HepG2 (cell line): ENCODE data around the gene KAZALD1. TPM values are rescaled to one million over a fixed set of nuclear protein-coding genes. Genes with fewer than 3 reads are reported as not detected.

ENCODE experiments used
- ATAC-seq: fragments of 200-7000 bp; cut with Tn5 transposase; 3 replicates; pipeline ENCODE4 v1.9.1; 2020; ENCODE audit warnings: mild to moderate bottlenecking, moderate library complexity
- BruUV-seq: library from RNA; stranded (reverse); fragments of 400-500 nt; replicated peaks from 2 replicates; lab custom pipeline; 2021; lab: Mats Ljungman, UMichigan
- CTCF ChIA-PET: fragments of 300-600 bp; formaldehyde crosslinking; extraction: SDS; loops from one replicate; lab custom pipeline; 2021; ENCODE audit warnings: low total read pairs, inconsistent platforms, low intra/inter-chr PET ratio; lab: Yijun Ruan, JAX
- POLR2A ChIA-PET: fragments of 350-600 bp; sonication (Branson Sonifier 250); formaldehyde crosslinking; loops from one replicate; lab custom pipeline; 2020; ENCODE audit warnings: antibody characterized with exemption, inconsistent platforms; lab: Yijun Ruan, JAX
- DNase-seq: peaks from one replicate; pipeline ENCODE4 v3.0.0-alpha.2; 2015; ENCODE audit warnings: low spot score
- FAIRE-seq: peaks from 3 replicates; lab custom pipeline; 2011; peaks lifted over from hg19 to GRCh38; lab: Jason Lieb, UNC
- H2AFZ ChIP-seq: one replicate; pipeline ENCODE4 v1.6.1; 2011; ENCODE audit warnings: low read length, inconsistent platforms
- H3K27ac ChIP-seq: fragments of 300-600 bp; 3 replicates; pipeline ENCODE4 v1.8.0; 2011; ENCODE audit warnings: mixed run types, mild to moderate bottlenecking, mixed read lengths, low read length, inconsistent platforms; ENCODE audit not compliant: insufficient read depth; ENCODE audit errors: extremely low read length
- H3K27me3 ChIP-seq, 2 experiments: fragments of 200-600 bp in 1 of 2; 2 replicates in 1 of 2; 3 replicates in 1 of 2; pipeline versions ENCODE4 v1.6.0 to v1.8.0; 2011; ENCODE audit warnings: low read length in 2 of 2, mild to moderate bottlenecking in 2 of 2, moderate library complexity in 2 of 2, inconsistent platforms in 1 of 2; ENCODE audit not compliant: insufficient read depth in 2 of 2, control insufficient read depth in 1 of 2
- H3K36me3 ChIP-seq, 2 experiments: fragments of 200-600 bp in 1 of 2; replicated peaks in 1 of 2; 2 replicates in 1 of 2; 3 replicates in 1 of 2; pipeline versions ENCODE4 v1.5.1 to v1.8.0; 2011; ENCODE audit warnings: low read length in 2 of 2, inconsistent platforms in 1 of 2; ENCODE audit not compliant: insufficient read depth in 2 of 2, control insufficient read depth in 1 of 2
- H3K4me1 ChIP-seq: 2 replicates; pipeline ENCODE4 v1.5.1; 2012; ENCODE audit warnings: low read length, inconsistent platforms; ENCODE audit not compliant: insufficient read depth
- H3K4me2 ChIP-seq: 2 replicates; pipeline ENCODE4 v1.6.0; 2011; ENCODE audit warnings: low read depth, low read length, inconsistent platforms
- H3K4me3 ChIP-seq, 3 experiments: fragments of 200-600 bp in 1 of 3; sonication (generic), shearing (Covaris generic) in 1 of 3; replicated peaks in 1 of 3; 2 replicates each; pipeline ENCODE4 v1.5.1; 2011 to 2016; ENCODE audit warnings: low read length in 3 of 3, inconsistent platforms in 2 of 3, low read depth in 2 of 3, mild to moderate bottlenecking in 2 of 3, control low read depth in 1 of 3, mixed read lengths in 1 of 3; ENCODE audit not compliant: insufficient read depth in 1 of 3
- H3K79me2 ChIP-seq: one replicate; pipeline ENCODE4 v1.6.1; 2011; ENCODE audit warnings: low read length, inconsistent platforms; ENCODE audit not compliant: insufficient read depth
- H3K9ac ChIP-seq: 2 replicates; pipeline ENCODE4 v1.6.0; 2011; ENCODE audit warnings: mild to moderate bottlenecking, low read depth, low read length, inconsistent platforms; ENCODE audit not compliant: insufficient read depth
- H3K9me3 ChIP-seq: 2 replicates; pipeline ENCODE4 v1.5.1; 2012; ENCODE audit warnings: mild to moderate bottlenecking, low read length
- H4K20me1 ChIP-seq: 2 replicates; pipeline ENCODE4 v1.6.0; 2011; ENCODE audit warnings: inconsistent platforms, mild to moderate bottlenecking, low read length, moderate library complexity; ENCODE audit not compliant: insufficient read depth
- AGO2 ChIP-seq: fragments of 200-400 bp; formaldehyde crosslinking; optimal IDR thresholded peaks from 2 replicates; pipeline ENCODE3; 2017; ENCODE audit warnings: mild to moderate bottlenecking, low read depth, low read length, moderate library complexity
- BRD4 ChIP-seq: sonication (generic); formaldehyde crosslinking; IDR thresholded peaks from 2 replicates; pipeline ENCODE4 v1.4.0; 2020; ENCODE audit warnings: missing genetic modification reagents
- MAFK ChIP-seq, 2 experiments: IDR thresholded peaks in 1 of 2; conservative IDR thresholded peaks in 1 of 2; 2 replicates each; pipeline ENCODE4 v1.6.1; 2011; ENCODE audit warnings: improper control_type of control experiment in 2 of 2, low read length in 2 of 2
- MLLT10 ChIP-seq: sonication (generic); formaldehyde crosslinking; IDR thresholded peaks from 2 replicates; pipeline ENCODE4 v1.4.0; 2020; ENCODE audit warnings: missing genetic modification reagents
- TARDBP ChIP-seq: sonication (generic); formaldehyde crosslinking; IDR thresholded peaks from 2 replicates; pipeline ENCODE4 v1.8.0; 2022; ENCODE audit warnings: mild to moderate bottlenecking, missing genetic modification reagents
- TFE3 ChIP-seq: IDR thresholded peaks from 2 replicates; pipeline ENCODE4 v1.6.1; 2016
- YEATS4 ChIP-seq: sonication (generic); formaldehyde crosslinking; IDR thresholded peaks from 2 replicates; pipeline ENCODE4 v1.4.0; 2020; ENCODE audit warnings: missing genetic modification reagents, borderline replicate concordance
- ZMYM2 ChIP-seq: sonication (generic); formaldehyde crosslinking; IDR thresholded peaks from 2 replicates; pipeline ENCODE4 v1.8.0; 2022; ENCODE audit warnings: mild to moderate bottlenecking, missing genetic modification reagents
- ZNF10 ChIP-seq: sonication (generic); formaldehyde crosslinking; IDR thresholded peaks from 2 replicates; pipeline ENCODE4 v1.4.0; 2020; ENCODE audit warnings: mild to moderate bottlenecking, low read depth, missing genetic modification reagents, borderline replicate concordance
- ZNF292 ChIP-seq: sonication (generic); formaldehyde crosslinking; IDR thresholded peaks from 2 replicates; pipeline ENCODE4 v1.8.1; 2022; ENCODE audit warnings: mild to moderate bottlenecking, low read depth, missing genetic modification reagents, borderline replicate concordance
- ZNF30 ChIP-seq: sonication (generic); formaldehyde crosslinking; IDR thresholded peaks from 2 replicates; pipeline ENCODE4 v1.5.0; 2020; ENCODE audit warnings: mild to moderate bottlenecking, missing genetic modification reagents
- ZNF33B ChIP-seq: sonication (generic); formaldehyde crosslinking; IDR thresholded peaks from 2 replicates; pipeline ENCODE4 v1.5.1; 2020; ENCODE audit warnings: mild to moderate bottlenecking, missing genetic modification reagents
- ZNF343 ChIP-seq: sonication (generic); formaldehyde crosslinking; IDR thresholded peaks from 2 replicates; pipeline ENCODE4 v1.4.0; 2020; ENCODE audit warnings: mild to moderate bottlenecking, missing genetic modification reagents
- ZNF510 ChIP-seq: sonication (generic); formaldehyde crosslinking; IDR thresholded peaks from 2 replicates; pipeline ENCODE4 v1.4.0; 2020; ENCODE audit warnings: low read depth, mild to moderate bottlenecking, missing genetic modification reagents
- ZNF550 ChIP-seq: sonication (generic); formaldehyde crosslinking; IDR thresholded peaks from 2 replicates; pipeline ENCODE4 v1.4.0; 2020; ENCODE audit warnings: mild to moderate bottlenecking, missing genetic modification reagents, borderline replicate concordance
- ZNF670 ChIP-seq: sonication (generic); formaldehyde crosslinking; IDR thresholded peaks from 2 replicates; pipeline ENCODE4 v1.8.0; 2022; ENCODE audit warnings: mild to moderate bottlenecking, missing genetic modification reagents, borderline replicate concordance
- ZNF674 ChIP-seq: sonication (generic); formaldehyde crosslinking; IDR thresholded peaks from 2 replicates; pipeline ENCODE4 v1.5.0; 2020; ENCODE audit warnings: low read depth, mild to moderate bottlenecking, missing genetic modification reagents
- WGBS: methylation state at CpG from one replicate; pipeline ENCODE4 v1.1.6; 2017; ENCODE audit warnings: low lambda C conversion rate; 5-methylcytosine and 5-hydroxymethylcytosine counted together
- in situ Hi-C: cut with HindIII; loops from 2 replicates; pipeline ENCODE4 v1.10.0; 2017; ENCODE audit warnings: low pct_unique_long_range_greater_than_20kb; ENCODE audit not compliant: extremely low pct_ligation_motif_present
- intact Hi-C: fragments of 100-400 bp; cut with micrococcal nuclease; formaldehyde crosslinking; loops from one replicate; pipeline ENCODE4 v1.10.0; 2022; ENCODE audit not compliant: unreplicated experiment
- polyA plus RNA-seq, 8 experiments: library from polyadenylated mRNA; depleted of rRNA in 3 of 8; stranded (reverse) in 7 of 8; unstranded in 1 of 8; fragments of >200 nt; fragmentation: Illumina TruSeq in 4 of 8; extraction: Trizol in 4 of 8; gene quantifications; 2 replicates each; pipeline versions ENCODE4 v1.2.1 to v1.2.3, GENCODE V29; 2011 to 2016; ENCODE audit warnings: low read depth in 4 of 8, missing spikeins in 1 of 8, mixed read lengths in 1 of 8; ENCODE audit not compliant: insufficient read depth in 1 of 8
- total RNA-seq, 5 experiments: library from RNA; depleted of rRNA; stranded (reverse); fragments of >200 nt; fragmentation: Illumina TruSeq; extraction: Trizol; gene quantifications; 2 replicates each; pipeline ENCODE4 v1.2.3, GENCODE V29; 2016; ENCODE audit warnings: low read depth in 1 of 5
- TF ChIP-seq, protein P1 (sequence below): sonication (generic); formaldehyde crosslinking; IDR thresholded peaks from 2 replicates; pipeline ENCODE4 v1.8.0; 2022; ENCODE audit warnings: mild to moderate bottlenecking, missing genetic modification reagents, moderate library complexity
- TF ChIP-seq, protein P2 (sequence below): sonication (generic); formaldehyde crosslinking; IDR thresholded peaks from 2 replicates; pipeline ENCODE4 v1.5.0; 2020; ENCODE audit warnings: missing genetic modification reagents, mild to moderate bottlenecking, borderline replicate concordance
- TF ChIP-seq, protein P3 (sequence below): sonication (generic); formaldehyde crosslinking; IDR thresholded peaks from 2 replicates; pipeline ENCODE4 v1.4.0; 2020; ENCODE audit warnings: missing genetic modification reagents

Gene KAZALD1
- total and polyA plus RNA-seq, 2 of the 13 experiments (the other 11 are each of a cell fraction or from before 2014, with no cell fraction given), result 16.7 to 27.7 TPM

DNA sequence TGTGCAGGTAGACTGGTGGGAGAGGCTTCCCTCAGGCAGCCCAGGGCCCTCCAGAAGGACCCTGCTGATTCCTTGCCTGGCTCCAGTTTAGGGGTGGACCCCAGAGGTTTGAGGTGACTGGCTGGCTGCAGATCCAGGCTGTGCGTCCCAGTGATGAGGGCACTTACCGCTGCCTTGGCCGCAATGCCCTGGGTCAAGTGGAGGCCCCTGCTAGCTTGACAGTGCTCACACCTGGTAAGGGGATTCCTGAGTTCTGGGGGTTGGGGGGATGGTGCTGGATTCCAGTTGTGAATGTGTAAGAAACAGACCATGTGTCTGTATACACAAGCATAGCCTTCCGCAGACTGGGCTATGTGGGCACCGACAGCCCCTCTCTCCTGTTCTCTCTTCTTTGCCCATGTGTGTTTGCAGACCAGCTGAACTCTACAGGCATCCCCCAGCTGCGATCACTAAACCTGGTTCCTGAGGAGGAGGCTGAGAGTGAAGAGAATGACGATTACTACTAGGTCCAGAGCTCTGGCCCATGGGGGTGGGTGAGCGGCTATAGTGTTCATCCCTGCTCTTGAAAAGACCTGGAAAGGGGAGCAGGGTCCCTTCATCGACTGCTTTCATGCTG lies 2.7 kb downstream of the KAZALD1 start:
- FAIRE-seq (no peak), ATAC-seq (no peak), DNase-seq (no peak)
- Histone ChIP-seq H3K4me3 (no peak overlapping the region; a peak in 1 of 6 replicates), H3K79me2 (peaks cover 30% of the 10 kb centered on the region), H2AFZ (no peak overlapping the region), H3K27ac (peak overlapping the region; percentile 99), H3K27me3 (no peaks in the 10 kb centered on the region; a peak in 1 of 5 replicates), H3K9me3 (no peaks in the 10 kb centered on the region), H3K9ac (peak overlapping the region; percentile 5; the same call in 1 of the 2 replicates), H4K20me1 (no peaks in the 10 kb centered on the region; the same call in 1 of the 2 replicates), H3K4me2 (peak overlapping the region; percentile 99; the same call in 1 of the 2 replicates), H3K36me3 (no peaks in the 10 kb centered on the region), H3K4me1 (peaks cover 39% of the 10 kb centered on the region)
- WGBS, result 96% methylated on average over 6 of the region's 9 CpGs
- ChIA-PET CTCF (no interaction called here), POLR2A (interaction anchor here (0.7 to 9.0 kb wide), 6 partner anchors 10 to 34 kb away, joined by 3 to 141 read pairs (median 12); partner anchors contain the start of genes PDZD7 and SFXN3)
- intact Hi-C loops (loop anchor here (5.0 kb wide), 1 partner anchor 32 kb away; the partner anchor contains the start of genes PDZD7 and SFXN3), in situ Hi-C loops (loop anchor here (5.0 kb wide), 1 partner anchor 32 kb away; the partner anchor contains the start of genes PDZD7 and SFXN3)
- BruUV-seq, result no TSS peak
- TF ChIP-seq ZNF30 (no peak), MLLT10 (CRISPR knock-in tag) (no peak), ZNF670 (CRISPR knock-in tag) (no peak), ZNF33B (CRISPR knock-in tag) (no peak), ZNF510 (no peak), ZNF292 (CRISPR knock-in tag) (no peak), BRD4 (no peak), ZMYM2 (CRISPR knock-in tag) (no peak), MAFK (conservative IDR thresholded peaks at IDR 0.05 in 1 of 2, IDR thresholded peaks at IDR 0.05 in 1 of 2; ENCODE audit: low read length in 2 of 2) (no peak), ZNF10 (CRISPR knock-in tag) (no peak), AGO2 (peak; percentile 57), TARDBP (CRISPR knock-in tag) (0 out of 2 replicates have a peak, but pooled peaks have one; percentile 28), YEATS4 (CRISPR knock-in tag) (no peak), ZNF550 (no peak), ZNF343 (CRISPR knock-in tag) (0 out of 2 replicates have a peak, but pooled peaks have one; percentile 19), ZNF674 (no peak), TFE3 (no peak)
- TF ChIP-seq, protein P1, sequence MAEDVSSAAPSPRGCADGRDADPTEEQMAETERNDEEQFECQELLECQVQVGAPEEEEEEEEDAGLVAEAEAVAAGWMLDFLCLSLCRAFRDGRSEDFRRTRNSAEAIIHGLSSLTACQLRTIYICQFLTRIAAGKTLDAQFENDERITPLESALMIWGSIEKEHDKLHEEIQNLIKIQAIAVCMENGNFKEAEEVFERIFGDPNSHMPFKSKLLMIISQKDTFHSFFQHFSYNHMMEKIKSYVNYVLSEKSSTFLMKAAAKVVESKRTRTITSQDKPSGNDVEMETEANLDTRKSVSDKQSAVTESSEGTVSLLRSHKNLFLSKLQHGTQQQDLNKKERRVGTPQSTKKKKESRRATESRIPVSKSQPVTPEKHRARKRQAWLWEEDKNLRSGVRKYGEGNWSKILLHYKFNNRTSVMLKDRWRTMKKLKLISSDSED (CRISPR knock-in tag), result 0 out of 2 replicates have a peak, but pooled peaks have one; percentile 8
- TF ChIP-seq, protein P2, sequence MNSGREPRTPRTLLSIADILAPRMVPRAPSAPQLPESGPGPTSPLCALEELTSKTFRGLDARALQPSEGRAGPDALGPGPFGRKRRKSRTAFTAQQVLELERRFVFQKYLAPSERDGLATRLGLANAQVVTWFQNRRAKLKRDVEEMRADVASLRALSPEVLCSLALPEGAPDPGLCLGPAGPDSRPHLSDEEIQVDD (CRISPR knock-in tag), result no peak
- TF ChIP-seq, protein P3, sequence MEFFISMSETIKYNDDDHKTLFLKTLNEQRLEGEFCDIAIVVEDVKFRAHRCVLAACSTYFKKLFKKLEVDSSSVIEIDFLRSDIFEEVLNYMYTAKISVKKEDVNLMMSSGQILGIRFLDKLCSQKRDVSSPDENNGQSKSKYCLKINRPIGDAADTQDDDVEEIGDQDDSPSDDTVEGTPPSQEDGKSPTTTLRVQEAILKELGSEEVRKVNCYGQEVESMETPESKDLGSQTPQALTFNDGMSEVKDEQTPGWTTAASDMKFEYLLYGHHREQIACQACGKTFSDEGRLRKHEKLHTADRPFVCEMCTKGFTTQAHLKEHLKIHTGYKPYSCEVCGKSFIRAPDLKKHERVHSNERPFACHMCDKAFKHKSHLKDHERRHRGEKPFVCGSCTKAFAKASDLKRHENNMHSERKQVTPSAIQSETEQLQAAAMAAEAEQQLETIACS (CRISPR knock-in tag), result no peak
